GM08714 (cell line): ENCODE results near the gene SLC22A23.

Experiments
- H3K4me3 ChIP-seq: fragments of 200-500 bp; sonication (Bioruptor generic); 2 replicates; pipeline ENCODE4 v1.5.1; 2014; ENCODE audit warnings: mild to moderate bottlenecking, low read length, inconsistent platforms
- ZNF274 ChIP-seq: IDR thresholded peaks from 2 replicates; pipeline ENCODE4 v1.6.1; 2012; ENCODE audit warnings: mild to moderate bottlenecking, low read depth, low read length

SLC22A23 gene

DNA sequence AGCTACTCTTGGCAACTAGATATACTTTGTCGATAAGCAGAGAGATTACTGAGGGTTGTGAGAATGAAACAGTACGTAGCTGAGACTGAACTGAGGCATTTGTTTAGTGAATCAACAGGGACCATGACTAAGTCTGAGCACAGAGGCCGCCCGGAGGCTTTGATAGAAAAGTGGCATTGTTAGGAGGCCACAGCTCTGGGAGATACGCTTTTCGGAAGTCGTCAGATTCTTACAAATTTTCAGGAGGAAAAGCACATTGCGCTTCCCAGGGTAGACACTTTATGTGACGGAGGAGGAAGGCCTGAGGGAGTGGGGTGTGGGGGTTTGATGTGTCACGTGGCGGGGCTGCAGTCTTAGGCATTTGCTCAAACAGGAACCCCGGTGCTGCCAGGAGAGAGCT lies 128.7 kb downstream of the SLC22A23 start:
- H3K4me3 ChIP-seq: no peak overlapping the region
- TF ChIP-seq ZNF274: no peak

DNA sequence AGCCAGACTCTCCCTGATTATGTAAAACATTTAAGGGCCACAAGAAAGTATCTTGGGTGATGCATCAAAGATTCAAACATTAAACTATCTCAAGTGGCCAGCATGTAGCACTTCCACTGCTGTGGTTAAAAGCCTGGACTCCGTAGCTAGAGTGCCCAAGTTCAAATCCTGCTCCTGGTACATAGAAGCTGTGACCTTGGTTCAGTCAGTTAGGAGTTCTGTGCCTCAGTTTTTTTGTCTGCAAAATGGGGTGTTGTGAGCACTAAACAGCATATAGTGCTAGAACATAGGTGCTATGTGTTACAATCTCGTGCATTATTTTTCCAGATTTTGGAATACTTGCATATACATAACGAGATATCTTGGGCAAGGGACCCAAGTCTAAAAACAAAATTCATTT lies 129.4 kb downstream of the SLC22A23 start:
- TF ChIP-seq ZNF274: no peak
- no peak overlapping the region for H3K4me3 ChIP-seq

DNA sequence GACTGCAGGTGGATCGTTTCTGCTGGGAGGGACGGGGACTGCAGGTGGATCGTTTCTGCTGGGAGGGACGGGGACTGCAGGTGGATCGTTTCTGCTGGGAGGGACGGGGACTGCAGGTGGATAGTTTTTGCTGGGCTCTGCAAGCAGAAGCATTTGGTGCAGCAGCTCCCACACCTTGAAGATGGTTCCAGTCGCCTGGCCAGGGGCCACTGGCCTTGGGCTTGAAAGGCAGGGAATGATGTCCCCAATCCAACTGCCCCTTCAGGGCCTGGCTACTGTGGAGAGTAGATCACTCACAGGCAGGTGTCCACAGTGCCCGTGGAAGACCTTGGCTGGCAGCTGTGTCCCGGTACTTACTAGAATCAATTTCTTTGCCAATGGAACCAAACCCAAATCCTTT lies 129.9 kb downstream of the SLC22A23 start:
- no peak for TF ChIP-seq ZNF274
- no peak overlapping the region for H3K4me3 ChIP-seq

DNA sequence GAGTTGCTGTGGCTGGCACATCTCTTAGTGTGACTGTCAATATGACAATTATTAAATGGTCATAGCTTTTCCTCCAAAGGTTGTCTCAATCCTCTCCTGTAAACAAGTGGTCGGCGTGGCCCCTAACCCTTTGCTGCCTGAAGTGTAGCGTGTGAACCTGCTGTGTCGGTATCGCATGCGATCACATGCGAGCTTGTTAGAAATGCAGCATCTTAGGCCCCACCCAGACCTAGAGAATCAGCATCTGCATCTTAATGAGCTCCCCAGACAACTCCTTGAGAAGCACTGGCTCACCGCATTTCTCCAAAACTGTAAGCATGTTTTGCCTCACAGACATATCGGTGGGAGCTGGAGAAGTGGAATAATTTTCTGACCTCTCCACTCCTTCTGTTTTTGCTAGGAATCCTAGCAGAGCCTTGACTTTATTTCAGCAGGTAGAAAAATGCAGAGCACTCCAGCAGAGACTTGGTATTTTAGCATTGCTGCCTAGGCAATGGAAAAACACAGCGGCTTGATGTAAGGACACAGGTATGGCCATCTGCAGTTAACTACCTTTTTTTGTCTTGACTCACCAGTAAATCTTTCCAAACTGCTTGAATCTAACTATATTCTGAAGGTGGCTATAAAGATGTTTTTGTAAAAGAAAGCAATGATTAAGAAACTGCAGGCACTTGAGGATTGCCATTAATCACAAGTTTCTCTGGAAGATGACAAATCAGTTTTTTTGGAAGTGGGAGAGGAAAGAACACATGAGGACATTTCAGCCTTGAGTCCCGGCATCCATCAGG lies 130.5 kb downstream of the SLC22A23 start:
- no peak overlapping the region for H3K4me3 ChIP-seq
- TF ChIP-seq ZNF274: no peak

DNA sequence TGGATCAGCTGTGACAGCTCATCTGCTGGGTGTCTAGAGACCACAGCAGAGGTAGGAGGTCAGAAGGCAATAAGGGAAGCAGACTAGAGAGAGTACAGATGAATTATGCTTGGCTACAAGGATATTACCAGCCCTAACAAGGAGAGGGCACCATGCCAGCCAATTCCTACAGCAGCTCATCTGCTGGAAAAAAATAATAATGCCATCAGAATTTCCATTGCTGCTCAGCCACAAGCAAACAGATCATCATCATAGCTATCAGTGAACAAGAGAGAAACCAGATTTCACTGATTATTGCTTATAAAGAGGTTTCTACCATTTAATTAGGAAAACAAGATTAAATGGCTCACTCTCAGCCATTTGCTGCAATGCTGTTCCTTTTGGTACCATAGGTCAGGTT lies 131.6 kb downstream of the SLC22A23 start:
- no peak for TF ChIP-seq ZNF274
- H3K4me3 ChIP-seq: no peak overlapping the region

DNA sequence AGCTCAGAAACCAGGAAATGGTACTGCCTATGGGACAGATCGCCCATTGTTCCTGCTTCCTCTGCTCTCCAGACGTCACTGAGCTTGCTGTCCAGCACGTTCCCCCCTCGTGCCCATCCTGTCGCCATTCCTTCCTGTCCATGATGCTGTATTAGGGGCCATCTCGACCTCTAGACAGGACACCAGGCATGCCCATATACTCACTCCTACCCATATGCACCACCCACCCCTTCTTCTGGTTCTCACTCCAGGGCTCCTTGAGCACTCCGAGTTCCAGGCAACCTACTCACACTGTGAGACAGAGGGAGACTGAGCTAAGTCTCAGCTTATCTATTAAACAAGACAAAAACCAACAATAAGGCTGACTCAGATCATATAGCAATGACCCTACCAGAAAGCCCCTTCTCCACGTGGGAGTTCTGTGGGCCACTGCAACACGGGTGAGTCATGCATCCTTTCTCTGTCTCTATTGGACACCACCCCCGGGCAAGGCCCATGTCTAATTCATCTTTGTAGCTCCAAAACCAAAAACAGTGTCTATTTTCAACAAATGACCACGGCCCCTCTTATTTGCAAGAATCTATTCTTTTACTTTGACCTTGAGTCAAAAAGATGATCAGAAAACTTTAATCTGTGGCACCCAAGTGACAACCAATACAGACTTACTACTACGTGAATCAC lies 132.4 kb downstream of the SLC22A23 start:
- no peak for TF ChIP-seq ZNF274
- no peak overlapping the region for H3K4me3 ChIP-seq

DNA sequence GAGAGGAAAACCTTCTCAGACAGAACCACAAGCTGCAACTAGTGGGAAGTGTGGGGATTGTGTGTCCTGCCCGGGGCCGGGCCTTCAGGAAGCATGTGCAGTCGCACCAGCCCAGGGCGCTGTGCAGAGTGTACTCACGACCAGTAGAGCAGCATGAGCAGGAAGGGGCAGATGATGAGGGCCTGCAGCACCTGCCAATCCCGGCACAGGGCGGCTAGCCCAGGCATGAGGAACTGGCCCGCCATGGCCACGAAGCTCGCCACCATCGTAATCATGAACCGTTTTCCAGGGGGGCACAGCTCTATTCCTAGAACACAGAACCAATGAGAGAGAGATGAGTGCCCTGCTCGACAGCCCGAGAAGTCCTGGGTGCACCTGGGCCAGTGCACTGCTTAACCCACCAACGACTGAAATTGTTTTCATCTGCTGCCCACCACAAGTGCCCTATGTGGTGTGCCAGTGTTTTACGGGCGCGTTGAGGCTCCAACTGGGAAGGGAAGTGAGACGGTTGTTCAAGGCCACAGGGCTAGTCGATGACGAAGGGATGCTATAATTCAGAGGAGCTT lies 133.1 kb downstream of the SLC22A23 start:
- TF ChIP-seq ZNF274: no peak
- H3K4me3 ChIP-seq: no peak overlapping the region

DNA sequence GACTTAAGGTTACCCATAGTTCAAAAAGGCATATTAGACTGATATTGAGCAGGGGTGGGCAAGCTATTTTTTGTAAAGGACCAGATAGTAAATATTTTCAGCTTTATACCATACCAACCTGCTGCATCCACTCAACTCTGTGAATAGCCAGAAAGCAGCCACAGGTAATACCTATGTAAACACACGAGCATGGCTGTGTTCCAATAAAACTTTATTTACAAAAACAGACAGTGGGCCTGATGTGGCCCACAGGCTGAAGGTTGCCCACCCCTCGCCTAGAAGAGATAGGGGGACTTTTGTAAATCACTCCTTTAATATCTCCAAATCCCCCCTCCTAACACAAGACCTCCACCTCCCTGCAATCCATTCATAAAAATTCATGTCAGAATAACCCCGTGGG lies 133.7 kb downstream of the SLC22A23 start:
- no peak for TF ChIP-seq ZNF274
- no peak overlapping the region for H3K4me3 ChIP-seq

DNA sequence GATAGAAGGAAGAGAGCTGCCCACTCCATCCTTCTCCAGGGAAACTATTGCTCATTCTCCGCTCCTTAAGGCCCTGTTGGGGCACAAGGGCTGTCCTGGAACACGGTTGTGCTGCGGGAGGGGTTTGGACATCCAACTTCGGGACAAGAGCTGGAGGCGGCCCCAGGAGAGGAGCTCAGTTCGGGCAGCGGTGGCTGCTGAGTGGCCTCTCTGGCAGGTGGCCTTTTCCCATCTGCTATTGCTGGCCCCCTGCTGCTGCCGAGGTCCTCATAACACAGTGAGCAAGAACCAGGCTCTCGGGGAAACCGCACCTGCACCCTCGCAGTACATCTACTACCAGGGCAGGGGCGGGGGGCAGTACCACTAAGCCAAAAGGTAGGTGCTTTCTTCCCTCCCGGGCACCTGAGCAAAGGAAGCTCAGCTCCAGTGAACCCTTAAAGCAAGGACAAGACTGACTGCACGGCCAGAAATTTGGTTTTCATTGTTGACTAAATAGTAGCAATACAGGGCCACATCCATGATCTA lies 134.4 kb downstream of the SLC22A23 start:
- TF ChIP-seq ZNF274: no peak
- no peak overlapping the region for H3K4me3 ChIP-seq

DNA sequence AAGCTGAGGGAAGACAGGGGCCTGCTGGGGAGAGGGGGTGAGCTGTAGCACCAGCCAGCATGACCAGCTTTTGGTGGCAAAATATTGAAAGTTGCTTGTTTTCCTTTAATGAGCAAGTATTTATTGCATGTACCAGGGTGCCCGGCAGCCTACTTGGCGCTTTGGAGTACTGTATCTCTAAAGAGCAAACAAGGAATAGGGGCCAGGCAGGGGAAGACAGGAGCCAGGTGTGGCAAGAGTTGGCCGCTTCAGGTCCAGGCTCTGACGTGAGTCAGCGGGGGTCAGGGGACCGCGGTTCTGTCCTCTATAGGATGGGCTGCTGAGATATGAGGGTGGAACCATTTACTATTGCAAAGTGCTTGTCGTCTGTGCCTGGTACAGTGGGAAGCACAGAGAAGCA lies 135.0 kb downstream of the SLC22A23 start:
- no peak for TF ChIP-seq ZNF274
- no peak overlapping the region for H3K4me3 ChIP-seq

DNA sequence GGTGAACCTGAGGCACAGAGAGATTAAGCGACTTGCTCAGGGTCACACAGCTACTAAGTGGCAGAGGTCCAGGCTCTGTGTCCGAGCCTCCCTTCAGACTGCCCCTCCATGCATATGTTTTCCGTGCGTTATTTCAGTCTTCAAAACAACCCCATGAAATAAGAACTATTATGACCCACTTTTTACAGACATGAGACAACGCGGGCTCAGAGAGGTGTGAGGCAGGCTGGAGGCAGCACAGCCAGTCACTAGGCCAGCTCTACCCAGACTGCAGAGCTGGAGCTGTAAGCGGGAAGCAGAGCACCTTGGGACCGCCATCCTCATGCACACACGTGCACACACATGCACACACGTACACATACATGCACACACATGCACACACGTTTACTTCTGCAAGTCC lies 135.8 kb downstream of the SLC22A23 start:
- no peak for TF ChIP-seq ZNF274
- no peak overlapping the region for H3K4me3 ChIP-seq

DNA sequence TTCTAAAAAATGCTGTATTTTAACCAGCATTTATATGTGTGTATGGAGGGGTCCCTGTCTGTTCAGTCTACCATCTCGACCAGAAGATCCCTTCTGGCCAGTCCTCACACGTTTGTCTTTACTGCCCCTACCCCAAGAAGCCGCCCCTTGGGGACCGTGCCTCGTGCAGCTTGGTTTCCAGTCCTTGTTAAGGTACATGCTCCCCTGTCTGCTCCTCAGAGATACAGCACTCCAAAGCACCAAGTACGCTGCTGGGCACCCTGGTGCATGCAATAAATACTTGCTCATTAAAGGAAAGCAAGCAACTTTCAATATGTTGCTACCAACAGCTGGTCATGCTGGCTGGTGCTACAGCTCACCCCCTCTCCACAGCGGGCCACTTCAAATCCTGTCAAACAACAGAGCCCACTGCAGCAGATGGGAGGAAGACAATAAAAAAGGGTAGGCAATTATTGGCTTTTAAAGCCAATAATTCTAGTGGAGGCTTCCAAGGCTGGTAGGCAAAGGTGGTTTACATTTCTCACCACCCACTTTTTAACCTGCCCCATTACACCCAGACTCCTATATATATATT lies 136.5 kb downstream of the SLC22A23 start:
- TF ChIP-seq ZNF274: no peak
- H3K4me3 ChIP-seq: no peak overlapping the region

DNA sequence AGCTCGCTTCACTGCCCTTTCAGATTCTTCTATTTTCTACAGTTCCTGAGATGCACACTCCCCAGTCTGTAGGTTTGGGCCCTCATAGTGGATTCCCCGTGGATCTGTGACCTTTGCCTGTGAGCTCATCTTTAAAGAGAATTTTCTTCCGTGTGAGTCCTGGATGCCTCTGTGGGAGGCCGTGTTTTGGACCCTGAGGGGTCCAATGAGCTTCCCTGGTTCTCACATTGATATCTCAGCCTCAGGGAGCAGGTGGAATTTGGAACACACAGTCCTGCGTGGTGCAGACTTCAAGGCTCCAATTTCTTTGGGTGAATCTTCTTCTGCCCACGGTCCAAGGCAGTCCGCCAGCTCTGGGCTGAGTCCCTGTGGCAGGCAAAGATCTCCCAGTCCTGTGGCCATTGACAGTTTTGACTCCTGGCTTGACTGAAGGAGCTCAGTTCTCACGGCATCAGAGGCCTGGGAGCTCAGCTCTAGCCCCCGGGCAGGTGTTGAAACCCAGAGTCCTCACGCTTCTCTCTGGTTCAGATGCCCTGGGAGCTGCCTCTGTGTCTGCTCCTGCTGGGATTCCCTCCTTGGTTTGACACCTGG lies 137.1 kb downstream of the SLC22A23 start:
- no peak for TF ChIP-seq ZNF274
- H3K4me3 ChIP-seq: no peak overlapping the region

DNA sequence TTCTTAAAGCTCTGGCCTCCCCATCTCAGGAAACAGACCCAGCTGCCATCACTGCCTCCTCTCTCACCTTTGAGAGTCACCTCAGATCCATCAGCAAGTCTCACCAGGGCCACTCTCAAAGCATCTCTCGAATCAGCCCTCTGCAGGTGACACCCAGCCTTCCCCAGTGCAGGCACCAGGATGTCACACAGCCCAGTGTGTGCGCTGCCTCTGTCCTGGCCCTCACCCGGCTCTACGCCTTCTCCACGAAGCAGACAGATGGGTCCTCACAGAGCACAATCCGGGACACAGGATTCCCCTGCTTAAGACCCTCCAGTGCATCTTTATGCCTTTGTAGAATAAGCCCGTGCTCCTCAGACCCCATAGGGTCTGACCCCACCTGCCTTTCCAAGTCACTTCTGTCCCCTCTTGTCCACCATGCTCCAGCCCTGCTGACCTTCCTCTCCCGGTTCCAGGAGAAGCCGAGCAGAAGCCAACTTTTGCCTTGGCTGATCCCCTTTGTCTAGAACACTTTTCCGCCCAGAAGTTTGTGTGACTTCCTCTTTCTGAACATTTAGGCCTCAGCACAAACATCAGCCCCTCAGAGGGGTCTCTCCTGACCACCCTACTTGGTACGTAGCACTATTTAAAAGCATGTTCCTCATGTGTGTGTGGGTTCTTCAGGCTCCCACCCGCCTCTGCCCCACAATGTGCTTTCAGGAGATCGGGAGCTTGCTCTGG lies 137.9 kb downstream of the SLC22A23 start:
- H3K4me3 ChIP-seq: no peak overlapping the region
- no peak for TF ChIP-seq ZNF274
